Right lobe of liver (tissue), 6 donors: Measurements from ENCODE around the gene FDPS. TPM values are rescaled to one million over a fixed set of nuclear protein-coding genes. Genes with fewer than 3 reads are reported as not detected.
A peak's percentile ranks its signal among the peaks of the same experiment; 100 is the strongest.

Experiments
- ATAC-seq, 4 donors: fragments of 200-7000 bp; cut with Tn5 transposase; one replicate each; pipeline ENCODE4 v1.9.1; 2020; ENCODE audit warnings: mild to moderate bottlenecking in 4 of 4, moderate library complexity in 4 of 4
- DNase-seq, 3 donors: peaks; one replicate each; pipeline ENCODE4 v3.0.0-alpha.2; 2020
- H3K27ac ChIP-seq, 3 donors: fragments of 200-600 bp; one replicate each; pipeline ENCODE4 v1.8.0; 2022
- H3K27me3 ChIP-seq, 2 donors: fragments of 200-600 bp; one replicate each; pipeline ENCODE4 v1.8.0; 2022
- H3K36me3 ChIP-seq, 4 donors: fragments of 200-600 bp; sonication (generic) in 1 of 4; one replicate each; pipeline versions ENCODE4 v1.5.1 to v1.8.0; 2017 to 2022; ENCODE audit warnings: control low read depth in 1 of 4
- H3K4me1 ChIP-seq, 4 donors: fragments of 200-600 bp; sonication (generic) in 1 of 4; one replicate each; pipeline versions ENCODE4 v1.5.1 to v1.8.0; 2017 to 2022; ENCODE audit warnings: control low read depth in 1 of 4
- H3K4me3 ChIP-seq, 3 donors: fragments of 200-600 bp; one replicate each; pipeline ENCODE4 v1.8.0; 2022
- H3K9me3 ChIP-seq, 4 donors: fragments of 200-600 bp; sonication (generic) in 1 of 4; one replicate each; pipeline versions ENCODE4 v1.5.1 to v1.8.0; 2017 to 2022; ENCODE audit warnings: control low read depth in 1 of 4
- POLR2A ChIP-seq: fragments of 450-650 bp; IDR thresholded peaks from one replicate; pipeline ENCODE4 v1.6.1; 2017; ENCODE audit warnings: antibody characterized with exemption, mild to moderate bottlenecking
- WGBS: methylation state at CpG from one replicate; pipeline ENCODE4 v1.1.6; 2018; ENCODE audit warnings: low coverage, low lambda C conversion rate; ENCODE audit not compliant: insufficient coverage; ENCODE audit errors: missing lambda C conversion rate; 5-methylcytosine and 5-hydroxymethylcytosine counted together
- intact Hi-C, 2 donors: fragments of 100-400 bp; cut with DNase I; formaldehyde crosslinking; loops; one replicate each; pipeline versions ENCODE4 v1.11.2 to v1.14.1; 2022
- total RNA-seq, 6 experiments: library from RNA; depleted of rRNA in 2 of 6; stranded (reverse); fragments of >200 nt in 2 of 6; fragmentation: NEBNext Ultra II Directional in 3 of 6; extraction: Animal tissue kit (Norgen Biotek cat#: 25700) in 3 of 6; gene quantifications; one replicate each; pipeline versions ENCODE4 v1.1.0 to v1.2.4, GENCODE V29; 2016 to 2023
- TF ChIP-seq, protein P1 (sequence below), 4 donors: fragments of 200-600 bp in 3 of 4; fragments of 450-650 bp in 1 of 4; IDR thresholded peaks; one replicate each; pipeline versions ENCODE4 v1.5.1 to v1.8.0; 2016 to 2022; ENCODE audit warnings: antibody characterized with exemption in 4 of 4, mild to moderate bottlenecking in 2 of 4
- donor health status: DM: no; HTN: yes; CAD: no.
- donor health status: DM: no; HTN: no; CAD: no.
- donor health status: DM: no; HTN: no; CAD: no.
- donor health status: DM: no; HTN: yes; CAD: no.
- donor health status: DM: no; HTN: yes; CAD: no.

The FDPS gene
- total RNA-seq, 6 experiments from 2014 or later = 51.1 to 236 (median 171) TPM

DNA sequence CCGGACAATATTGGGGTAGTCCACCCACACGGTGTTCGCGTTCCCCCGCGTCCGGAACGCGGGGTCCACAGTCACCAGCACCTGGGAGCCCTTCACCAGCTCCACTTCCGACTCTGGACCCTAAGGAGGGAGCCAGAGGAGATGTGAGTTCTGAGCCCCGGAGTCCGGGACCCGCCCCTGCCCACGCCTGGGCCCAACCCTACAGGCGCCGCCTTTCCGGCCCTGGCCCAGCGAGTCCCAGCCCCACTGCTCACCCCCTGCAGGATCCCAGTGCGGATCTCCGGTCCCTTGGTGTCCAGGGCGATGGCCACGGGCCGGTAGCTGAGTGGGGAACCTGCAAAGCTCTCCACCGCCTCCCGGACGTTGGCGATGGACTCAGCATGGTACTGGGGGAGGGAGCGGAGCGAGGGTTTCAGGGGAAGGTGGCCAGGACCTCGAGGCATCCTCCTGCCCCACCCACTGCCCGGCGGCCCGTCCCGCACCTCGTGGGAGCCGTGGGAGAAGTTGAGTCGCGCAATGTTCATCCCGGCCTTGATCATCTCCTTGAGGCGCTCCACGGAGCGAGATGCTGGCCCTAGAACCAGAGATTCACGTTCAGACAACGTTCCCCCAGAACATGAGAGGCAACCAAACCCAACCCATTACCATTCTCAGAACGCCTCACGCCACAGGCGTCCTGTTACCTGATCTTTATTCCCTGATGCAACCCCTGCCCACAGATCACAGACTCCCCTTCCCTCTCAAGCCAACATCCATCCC is 13.3 kb upstream of the FDPS start:
- no peaks in the 10 kb centered on the region for H3K27me3 ChIP-seq
- H3K4me1 ChIP-seq = peaks cover 0 to 6% (median 0%) of the 10 kb centered on the region in 4 donors
- no peak for TF ChIP-seq POLR2A
- TF ChIP-seq, protein P1, sequence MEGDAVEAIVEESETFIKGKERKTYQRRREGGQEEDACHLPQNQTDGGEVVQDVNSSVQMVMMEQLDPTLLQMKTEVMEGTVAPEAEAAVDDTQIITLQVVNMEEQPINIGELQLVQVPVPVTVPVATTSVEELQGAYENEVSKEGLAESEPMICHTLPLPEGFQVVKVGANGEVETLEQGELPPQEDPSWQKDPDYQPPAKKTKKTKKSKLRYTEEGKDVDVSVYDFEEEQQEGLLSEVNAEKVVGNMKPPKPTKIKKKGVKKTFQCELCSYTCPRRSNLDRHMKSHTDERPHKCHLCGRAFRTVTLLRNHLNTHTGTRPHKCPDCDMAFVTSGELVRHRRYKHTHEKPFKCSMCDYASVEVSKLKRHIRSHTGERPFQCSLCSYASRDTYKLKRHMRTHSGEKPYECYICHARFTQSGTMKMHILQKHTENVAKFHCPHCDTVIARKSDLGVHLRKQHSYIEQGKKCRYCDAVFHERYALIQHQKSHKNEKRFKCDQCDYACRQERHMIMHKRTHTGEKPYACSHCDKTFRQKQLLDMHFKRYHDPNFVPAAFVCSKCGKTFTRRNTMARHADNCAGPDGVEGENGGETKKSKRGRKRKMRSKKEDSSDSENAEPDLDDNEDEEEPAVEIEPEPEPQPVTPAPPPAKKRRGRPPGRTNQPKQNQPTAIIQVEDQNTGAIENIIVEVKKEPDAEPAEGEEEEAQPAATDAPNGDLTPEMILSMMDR (IDR thresholded peaks at IDR 0.05) = no peak
- DNase-seq (no peak), ATAC-seq (peak in 2 of 4 donors; percentile 6 to 11)
- intact Hi-C loops = no loop called here
- peaks cover 0 to 2% (median 0%) of the 10 kb centered on the region in 4 donors for H3K36me3 ChIP-seq
- no peak overlapping the region for H3K27ac ChIP-seq
- no peaks in the 10 kb centered on the region for H3K9me3 ChIP-seq
- no peak overlapping the region for H3K4me3 ChIP-seq
- whole genome bisulfite sequencing = 50% methylated on average over 4 of the region's 47 CpGs

DNA sequence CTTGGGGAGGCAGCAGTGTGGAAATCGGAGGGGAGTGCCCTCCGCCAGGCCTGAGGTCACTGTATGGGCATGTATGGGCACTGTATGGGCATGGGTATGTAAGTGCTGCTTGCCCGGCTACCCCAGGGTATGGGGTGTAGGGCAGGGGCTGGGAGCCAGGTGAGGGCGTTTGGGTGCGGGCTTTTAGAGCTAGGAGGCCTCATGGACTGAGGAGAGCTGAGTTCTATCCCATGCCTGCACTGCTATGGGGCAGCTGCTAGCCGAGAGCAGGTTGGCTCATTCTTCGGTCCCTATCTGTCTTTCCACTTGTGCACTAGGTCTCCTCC is 12.8 kb upstream of the FDPS start:
- intact Hi-C loops = no loop called here
- WGBS = 80% methylated on average over 1 of the region's 7 CpGs

DNA sequence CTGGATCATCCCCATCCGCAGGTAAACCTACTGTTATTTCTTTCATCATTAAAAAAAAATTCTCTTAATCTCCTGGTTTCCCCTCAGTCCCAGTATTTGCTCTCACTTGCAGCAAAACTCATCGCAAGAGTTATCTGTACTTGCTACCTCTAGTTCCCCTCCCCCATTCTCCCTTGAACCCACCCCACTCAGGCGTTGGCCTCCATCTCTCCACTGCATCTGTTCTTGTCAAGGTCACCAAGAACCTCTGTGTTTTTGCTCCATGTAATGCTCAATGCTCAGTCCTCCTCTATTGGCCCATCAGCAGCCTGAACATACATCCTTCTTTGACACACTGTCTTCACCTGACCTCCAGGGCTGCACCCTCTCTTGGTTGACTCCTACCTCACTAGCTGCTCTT is 12.0 kb upstream of the FDPS start:
- no peaks in the 10 kb centered on the region for H3K27me3 ChIP-seq
- no peak overlapping the region for H3K27ac ChIP-seq
- no peak for TF ChIP-seq POLR2A
- TF ChIP-seq, protein P1 (IDR thresholded peaks at IDR 0.05) = no peak
- H3K36me3 ChIP-seq = peaks cover 0 to 2% (median 0%) of the 10 kb centered on the region in 4 donors
- no peak for DNase-seq
- H3K4me3 ChIP-seq = no peak overlapping the region
- ATAC-seq = no peak
- H3K4me1 ChIP-seq = peaks cover 0 to 14% (median 4%) of the 10 kb centered on the region in 4 donors
- 88% methylated on average over 3 of the region's 3 CpGs for WGBS
- intact Hi-C loops = no loop called here
- no peaks in the 10 kb centered on the region for H3K9me3 ChIP-seq

More for the DNA sequence above, 12.8 kb upstream of the FDPS start:
- Histone ChIP-seq H3K4me1 (peaks cover 0 to 7% (median 0%) of the 10 kb centered on the region in 4 donors), H3K27me3 (no peaks in the 10 kb centered on the region), H3K9me3 (no peaks in the 10 kb centered on the region), H3K36me3 (peaks cover 0 to 2% (median 0%) of the 10 kb centered on the region in 4 donors), H3K4me3 (no peak overlapping the region), H3K27ac (no peak overlapping the region)
- TF ChIP-seq, protein P1 (IDR thresholded peaks at IDR 0.05) = no peak
- no peak for TF ChIP-seq POLR2A
- no peak for ATAC-seq
- no peak for DNase-seq

DNA sequence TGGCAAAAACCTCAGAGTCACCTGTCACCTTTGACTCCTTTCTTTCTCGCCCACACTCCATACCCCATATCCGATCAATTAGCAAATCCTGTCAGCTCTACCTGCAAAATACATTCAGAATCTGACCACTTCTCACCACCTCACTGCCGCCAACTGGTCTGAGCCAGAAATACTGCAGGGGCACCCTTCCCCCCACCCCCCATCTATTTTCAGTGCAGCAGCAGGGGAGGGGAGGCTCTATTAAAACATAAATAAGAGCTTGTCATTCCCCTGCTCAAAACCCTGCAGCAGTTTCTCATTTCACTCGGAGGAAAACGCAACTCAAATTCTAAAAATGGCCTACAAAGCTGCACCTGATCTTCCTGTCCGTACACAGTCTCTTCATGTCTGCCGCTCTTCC is 11.3 kb upstream of the FDPS start:
- no peak overlapping the region for H3K27ac ChIP-seq
- DNase-seq (no peak), ATAC-seq (no peak)
- peaks cover 0 to 14% (median 5%) of the 10 kb centered on the region in 4 donors for H3K4me1 ChIP-seq
- intact Hi-C loops = no loop called here
- no peak for TF ChIP-seq POLR2A
- TF ChIP-seq, protein P1 (IDR thresholded peaks at IDR 0.05) = no peak
- peaks cover 0 to 2% (median 0%) of the 10 kb centered on the region in 4 donors for H3K36me3 ChIP-seq
- 84% methylated on average over 6 of the region's 7 CpGs for WGBS
- no peak overlapping the region for H3K4me3 ChIP-seq
- no peaks in the 10 kb centered on the region for H3K9me3 ChIP-seq
- H3K27me3 ChIP-seq = no peaks in the 10 kb centered on the region
